Activated CD8-positive, alpha-beta memory T cell treated with anti-CD3 and anti-CD28 coated beads, Interleukin-2, amount 50 U/mL, for 24 hours (primary cell): Measurements from ENCODE around the gene TJP2.

Source experiments
- DNase-seq: peaks from one replicate; pipeline ENCODE4 v3.0.0-alpha.2; 2020; ENCODE audit errors: extremely low read depth

TJP2 gene

DNA sequence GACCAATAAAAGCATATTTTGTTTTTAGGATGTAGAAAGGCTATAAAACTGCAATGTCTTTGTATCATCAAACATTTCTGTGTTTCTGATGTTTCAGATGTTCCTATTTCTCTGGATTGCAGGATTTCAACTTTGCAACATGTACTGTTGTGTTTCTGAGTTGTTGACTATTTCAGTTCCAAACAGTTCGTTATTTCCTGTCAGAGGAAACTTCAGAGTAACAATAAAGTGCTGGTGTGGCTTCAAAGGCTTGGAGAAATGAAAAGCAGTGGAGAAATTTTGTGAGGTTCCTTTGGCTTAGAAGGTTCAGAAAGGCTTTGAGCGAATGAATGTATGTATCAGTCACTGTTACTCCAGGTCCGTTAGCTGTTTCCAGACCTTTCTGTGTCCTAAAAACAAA lies 17.2 kb downstream of the TJP2 start:
- no peak for DNase-seq

DNA sequence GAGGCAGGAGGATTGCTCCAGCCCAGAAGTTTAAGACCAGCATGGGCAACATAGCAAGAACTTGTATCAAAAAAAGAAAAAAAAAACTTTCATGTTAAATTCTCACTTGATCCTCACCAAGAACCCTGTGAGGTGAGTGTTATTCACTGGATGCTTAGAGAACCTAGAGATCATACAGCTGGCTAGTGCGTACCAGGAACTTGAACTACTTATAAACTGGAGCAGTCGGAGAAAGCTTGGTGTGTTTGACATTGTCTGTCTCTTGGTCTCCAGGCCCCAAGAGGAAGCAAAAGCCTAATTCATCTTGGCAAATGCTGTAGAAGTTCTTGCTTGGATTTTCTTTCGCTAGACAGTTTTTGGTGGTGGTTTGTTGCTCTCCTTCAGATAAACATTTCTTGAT lies 18.1 kb downstream of the TJP2 start:
- DNase-seq, result no peak

DNA sequence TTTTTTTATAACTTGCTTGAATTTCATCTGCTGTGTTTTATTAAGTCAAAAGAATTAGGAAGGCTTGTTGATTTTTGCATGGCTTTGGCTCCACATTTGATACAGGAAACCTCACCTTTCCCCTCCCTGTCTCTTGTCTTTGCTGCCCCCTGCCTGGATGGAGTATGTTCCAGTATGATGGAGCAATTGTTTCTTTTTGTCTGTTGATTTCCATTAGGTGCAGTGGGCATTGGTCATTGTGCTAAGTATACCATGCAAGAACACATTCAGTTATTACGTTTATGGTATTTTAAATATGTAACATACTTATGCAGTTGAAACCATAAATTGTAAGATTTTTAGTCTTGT lies 19.6 kb downstream of the TJP2 start:
- no peak for DNase-seq

DNA sequence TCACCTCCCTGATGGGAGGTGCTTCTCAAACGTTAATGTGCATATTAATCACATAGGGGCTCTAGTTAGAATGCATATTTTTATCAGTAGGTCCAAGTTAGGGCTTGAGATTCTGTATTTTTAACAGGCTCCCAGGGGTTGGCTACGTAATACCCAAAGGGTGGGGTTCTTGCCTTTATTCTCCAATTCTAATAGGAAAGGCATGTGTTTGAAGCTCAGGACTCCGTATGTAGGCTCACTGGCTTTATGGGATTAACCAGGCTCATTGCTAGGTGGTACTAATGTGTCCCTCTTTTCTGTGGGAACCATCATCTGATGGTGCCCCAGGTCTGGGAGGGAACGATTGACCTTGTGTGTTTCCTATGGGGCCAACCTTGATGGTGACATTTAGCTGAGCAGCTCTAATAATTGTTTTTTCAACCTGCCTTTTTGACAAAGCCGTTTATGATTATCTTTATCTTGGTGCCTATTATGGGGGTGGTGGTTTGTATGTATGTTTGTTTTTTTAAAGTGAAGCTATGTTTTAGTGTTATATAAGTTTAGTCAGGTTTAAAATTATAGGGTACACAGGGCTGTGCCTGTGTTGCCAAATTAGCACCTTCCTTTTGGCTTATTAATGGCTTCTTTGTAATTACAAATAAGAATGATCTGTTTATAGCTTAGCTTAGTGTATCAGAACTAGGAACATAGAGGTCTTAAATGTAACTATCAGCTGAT lies 20.8 kb downstream of the TJP2 start:
- no peak for DNase-seq

DNA sequence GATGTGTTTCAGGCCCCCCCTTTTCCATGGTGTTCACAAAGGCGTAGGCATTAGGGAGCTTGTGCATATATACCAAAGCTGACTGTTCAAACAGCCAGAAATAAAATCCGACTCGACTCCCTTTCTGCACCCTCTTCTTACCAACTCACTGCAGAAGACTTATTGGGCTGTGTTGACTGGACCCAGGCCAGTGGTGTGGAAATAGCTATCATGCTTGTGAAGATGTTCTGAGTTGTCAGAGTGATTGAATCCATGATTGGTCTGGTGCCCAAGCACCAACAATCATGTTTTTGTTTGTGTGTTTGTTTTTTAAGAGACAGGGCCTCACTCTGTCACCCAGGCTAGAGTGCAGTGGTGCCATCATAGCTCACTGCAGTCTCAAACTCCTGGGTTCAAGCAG lies 21.6 kb downstream of the TJP2 start:
- DNase-seq, result no peak

DNA sequence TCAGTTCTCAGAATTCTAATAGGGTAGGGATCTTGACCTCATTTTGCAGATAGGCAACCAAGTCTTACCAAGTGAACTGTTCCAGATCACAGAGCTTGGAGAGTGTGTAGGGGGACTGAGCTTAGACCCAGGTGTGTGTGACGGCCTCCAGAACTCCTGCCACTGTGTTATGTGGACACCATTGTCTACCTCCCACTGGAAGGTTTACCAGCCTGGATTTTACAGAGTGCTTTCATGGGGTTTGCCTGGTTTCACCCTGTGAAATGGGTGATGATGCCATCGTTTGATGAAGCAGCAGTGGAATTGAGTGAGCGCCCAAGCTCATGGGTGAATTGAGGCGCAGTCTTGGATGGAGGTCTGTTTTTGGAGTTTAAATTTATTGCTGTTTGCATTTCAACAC lies 23.6 kb downstream of the TJP2 start:
- DNase-seq, result no peak

DNA sequence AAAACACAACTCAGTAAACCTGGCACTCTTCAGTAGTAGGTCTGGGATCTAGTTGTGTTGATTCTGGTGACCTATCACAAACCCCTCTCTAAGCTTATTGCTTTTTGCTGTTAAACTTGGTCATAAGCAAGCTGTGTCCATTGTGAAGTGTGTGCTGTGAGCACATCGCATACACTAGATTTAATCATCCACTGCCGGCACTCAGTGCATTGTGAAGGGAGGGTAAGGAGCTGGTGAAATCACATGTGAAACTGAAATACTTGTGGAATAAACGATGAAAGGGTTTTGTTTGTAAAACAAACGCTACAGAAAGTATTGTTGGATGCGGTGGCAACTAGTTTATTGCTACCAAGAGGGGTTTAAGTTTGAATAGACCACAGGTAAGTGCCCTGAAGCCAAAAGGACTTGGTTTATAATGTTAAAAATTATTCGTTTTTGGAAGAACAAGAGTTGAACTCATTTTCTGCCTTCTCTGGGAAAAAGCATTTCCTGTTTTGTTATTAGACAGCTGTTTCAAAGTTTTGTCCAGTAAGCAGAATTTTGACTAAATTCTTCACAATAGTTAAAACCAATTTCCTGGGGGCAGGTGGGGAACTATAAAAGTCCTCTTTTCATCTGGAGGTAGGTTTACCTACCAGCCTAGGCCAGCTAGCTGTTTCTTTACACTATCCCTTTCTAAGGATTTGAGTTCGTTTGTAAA lies 24.6 kb downstream of the TJP2 start:
- no peak for DNase-seq

DNA sequence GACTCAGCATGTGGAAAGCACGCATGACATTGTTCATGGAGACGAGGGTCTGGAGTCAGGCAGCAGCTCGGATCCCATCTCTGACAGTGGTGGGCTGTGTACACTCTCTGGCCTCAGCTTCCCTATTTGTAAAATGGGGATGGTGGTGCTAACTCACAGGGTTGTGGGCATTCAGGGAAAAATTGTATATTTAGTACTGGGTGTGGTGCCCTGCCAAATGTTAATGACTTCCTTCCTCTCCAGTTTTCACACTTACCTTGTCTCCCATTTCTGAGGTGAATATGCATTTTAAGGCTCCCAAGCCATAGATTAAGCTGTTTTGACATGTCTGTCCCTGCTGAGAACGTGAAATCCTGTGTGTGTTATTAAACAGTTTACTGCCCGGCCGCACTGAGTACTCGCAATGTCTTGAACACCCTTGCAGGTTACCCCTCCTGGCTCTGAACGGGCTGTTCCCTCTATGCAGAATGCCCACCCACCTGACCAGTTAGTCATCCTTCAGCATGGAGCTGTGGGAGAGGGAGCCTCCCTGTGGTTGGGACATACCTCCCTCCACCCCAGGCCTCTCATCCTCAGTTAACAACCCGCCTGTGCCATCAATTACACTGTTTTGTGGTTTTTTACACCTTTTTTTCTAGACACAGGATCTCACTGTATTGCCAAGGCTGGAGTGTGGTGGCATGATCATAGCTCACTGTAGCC lies 25.8 kb downstream of the TJP2 start:
- DNase-seq, result no peak

DNA sequence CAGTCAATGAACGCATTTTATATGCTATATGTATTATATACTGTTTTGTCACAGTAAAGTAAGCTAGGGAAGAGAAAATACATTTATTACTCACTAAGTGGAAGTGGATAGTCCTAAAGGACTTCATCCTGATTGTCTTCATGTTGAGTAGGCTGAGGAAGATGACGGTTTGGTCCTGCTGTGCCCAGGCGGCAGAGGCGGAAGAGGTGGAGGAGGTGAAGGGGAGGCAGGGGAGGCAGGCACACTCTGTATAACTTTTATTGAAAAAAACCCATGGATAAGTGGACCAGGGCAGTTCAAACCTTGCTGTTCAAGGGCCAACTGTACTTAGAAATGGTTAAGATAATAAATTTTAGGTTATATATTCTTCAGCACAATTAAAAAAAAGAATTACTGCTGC lies 28.5 kb downstream of the TJP2 start:
- no peak for DNase-seq

DNA sequence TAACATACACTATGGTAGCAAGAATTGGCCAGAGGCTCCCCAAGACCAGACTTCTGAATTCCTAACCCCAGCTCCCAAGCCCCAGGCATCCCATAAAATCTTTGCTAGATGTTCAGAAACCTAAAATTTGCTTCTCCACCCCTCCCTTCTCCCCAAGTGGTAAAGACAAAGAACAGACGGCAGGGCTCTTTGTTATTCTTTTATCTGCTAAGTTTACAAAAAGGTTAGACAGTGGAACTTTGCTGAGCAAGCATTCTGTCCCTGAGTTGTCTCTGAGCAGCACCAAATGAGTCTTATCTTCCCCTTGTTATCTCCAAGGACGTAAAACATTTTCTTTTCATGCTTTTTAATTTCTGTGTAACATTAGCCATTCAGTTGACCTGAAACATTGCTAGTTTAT lies 30.2 kb downstream of the TJP2 start:
- DNase-seq, result no peak

DNA sequence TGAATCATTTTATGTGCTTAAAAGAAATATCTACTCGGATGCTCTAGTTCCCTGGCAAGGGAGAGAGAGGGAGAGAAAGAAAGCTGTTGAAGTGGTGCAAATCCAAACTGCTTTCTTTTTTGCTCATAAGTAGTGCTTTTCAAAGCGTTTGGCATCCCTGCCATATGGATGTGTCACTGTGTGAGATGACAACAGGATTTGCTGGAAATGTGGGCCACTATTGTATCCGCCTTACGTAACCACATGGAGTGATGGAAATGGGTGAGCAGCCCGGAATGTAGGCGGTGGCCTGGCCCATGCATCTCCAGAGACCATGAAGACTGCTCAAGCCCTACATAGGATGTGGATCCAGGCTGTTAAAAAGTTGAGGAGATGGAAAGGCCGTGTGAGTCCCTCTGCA lies 30.8 kb downstream of the TJP2 start:
- DNase-seq, result no peak

DNA sequence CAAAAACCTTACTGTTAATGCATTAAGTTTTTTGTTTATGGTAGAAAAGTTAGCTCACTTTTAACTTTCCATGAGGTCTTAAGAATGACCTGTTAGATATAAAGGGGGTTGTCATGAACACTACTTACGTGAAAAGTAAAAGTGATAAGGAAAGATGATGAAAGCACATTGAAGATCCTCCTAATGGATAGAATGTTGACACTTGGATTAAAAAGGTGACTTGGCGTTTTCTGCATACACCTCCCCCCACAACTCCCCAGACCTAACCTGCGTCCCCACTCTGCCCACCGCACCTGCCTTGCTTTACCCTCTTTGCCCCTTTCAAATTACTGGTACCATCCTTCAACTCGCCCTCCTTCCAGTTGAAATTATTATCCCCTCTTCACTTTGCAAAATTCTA lies 32.0 kb downstream of the TJP2 start:
- no peak for DNase-seq

DNA sequence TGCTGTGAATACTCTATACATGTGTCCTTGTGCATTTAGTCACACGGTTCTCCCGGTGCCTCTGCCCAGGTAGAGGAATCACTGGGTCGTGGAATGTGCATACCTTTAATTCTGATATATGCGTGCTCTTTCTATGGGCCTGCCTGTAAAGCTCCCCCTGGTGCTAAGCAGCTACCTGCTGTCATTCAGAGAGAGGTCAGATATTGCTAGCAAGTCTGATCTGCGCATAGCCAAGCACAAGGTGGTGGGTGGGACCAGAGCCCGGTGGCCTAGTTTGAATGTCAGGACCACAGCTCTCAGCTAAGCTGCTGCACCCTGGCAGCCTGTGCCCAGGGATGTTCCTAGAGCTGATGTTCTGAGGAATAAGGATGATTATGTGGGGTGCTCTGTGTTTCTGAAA lies 33.4 kb downstream of the TJP2 start:
- no peak for DNase-seq

DNA sequence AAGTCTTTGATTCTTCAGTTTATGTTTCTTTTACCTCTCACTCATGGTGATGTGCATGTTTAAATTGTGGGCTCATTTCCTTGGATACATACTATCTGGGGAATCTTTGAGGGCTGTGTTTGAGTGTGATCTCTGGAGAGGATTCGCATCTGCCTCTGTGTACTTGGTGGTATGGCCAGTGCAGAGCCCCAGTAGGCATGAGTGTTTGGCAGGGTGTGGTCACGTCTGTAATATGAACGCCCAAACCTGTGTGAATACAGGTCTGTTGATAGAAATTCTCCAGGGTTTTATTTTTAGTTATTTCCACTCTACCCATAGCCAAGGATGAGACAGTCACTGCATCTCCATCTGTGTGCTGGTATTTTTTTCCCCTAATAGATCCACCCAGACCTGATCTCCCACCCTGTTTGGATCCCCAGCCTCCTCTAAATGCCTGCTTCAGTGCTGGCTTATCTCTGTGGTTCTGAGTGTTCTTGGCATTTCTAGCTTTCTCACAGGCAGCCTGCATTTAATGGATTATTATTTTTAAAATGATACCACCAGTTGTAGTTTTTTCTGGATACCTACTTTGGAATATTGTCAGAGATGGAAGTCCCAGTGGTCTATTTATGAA lies 37.5 kb downstream of the TJP2 start:
- no peak for DNase-seq

DNA sequence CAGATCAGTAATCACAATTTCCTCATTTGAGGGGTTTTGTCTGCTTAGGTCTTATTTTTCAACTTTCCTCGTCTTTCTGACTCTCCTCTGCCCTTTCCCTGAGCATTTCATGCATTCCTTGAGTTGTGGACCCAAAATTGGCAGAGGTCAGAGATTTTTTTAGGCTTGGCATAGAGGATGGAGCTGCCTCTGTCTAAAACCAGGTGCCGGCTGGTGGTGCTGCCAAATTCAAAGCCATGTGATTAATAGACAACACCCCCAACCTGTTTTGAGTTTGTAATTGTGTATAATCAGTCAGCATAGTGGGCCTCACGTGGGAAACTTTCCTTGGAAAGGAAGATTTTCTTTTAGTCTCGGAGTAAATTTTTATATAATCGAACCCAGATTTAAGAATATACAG lies 39.6 kb downstream of the TJP2 start:
- no peak for DNase-seq

DNA sequence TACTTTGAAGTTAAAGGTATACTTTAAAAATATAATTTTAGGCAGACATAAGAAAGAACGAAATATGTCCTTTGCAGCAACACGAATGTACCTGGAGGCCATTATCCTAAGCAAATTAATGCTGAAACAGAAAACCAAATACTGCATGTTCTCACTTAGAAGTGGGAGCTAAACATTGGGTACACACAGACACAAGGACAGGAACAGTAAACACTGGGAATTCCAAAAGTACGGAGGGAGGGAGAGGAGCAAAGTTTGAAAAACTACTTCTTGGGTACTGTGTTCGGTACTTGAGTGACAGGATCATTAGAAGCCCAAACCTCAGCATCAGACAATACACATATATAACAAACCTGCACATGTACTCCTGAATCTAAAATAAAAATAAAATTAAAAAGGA lies 40.9 kb downstream of the TJP2 start:
- DNase-seq, result no peak

DNA sequence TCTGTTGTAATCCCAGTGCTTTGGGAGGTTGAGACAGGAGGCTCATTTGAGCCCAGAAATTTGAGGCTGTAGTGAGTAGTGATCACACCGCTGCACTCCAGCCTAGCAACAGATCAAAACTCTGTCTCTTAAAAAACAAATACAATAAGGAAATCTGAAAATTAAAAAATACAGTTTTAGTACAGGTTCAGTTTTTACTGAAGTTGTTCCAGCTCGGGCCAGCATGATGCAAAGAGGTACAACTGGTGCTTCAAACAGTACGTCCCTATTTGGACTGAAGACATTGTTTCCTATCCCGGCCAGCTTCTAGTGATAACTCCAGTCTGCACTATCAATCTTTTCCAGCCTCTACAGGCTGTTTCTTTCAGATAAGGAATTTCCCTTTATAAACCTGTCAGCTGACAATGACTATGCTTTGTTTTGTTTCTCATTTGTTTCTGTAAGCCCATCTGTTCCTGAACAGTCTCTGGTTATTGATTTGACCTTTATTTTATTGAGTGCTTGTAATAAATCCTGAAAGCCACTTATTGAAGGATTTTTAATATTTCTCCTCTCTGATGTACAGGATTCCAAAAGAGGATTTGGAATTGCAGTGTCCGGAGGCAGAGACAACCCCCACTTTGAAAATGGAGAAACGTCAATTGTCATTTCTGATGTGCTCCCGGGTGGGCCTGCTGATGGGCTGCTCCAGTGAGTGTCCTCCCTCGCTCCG lies 41.9 kb downstream of the TJP2 start:
- no peak for DNase-seq

DNA sequence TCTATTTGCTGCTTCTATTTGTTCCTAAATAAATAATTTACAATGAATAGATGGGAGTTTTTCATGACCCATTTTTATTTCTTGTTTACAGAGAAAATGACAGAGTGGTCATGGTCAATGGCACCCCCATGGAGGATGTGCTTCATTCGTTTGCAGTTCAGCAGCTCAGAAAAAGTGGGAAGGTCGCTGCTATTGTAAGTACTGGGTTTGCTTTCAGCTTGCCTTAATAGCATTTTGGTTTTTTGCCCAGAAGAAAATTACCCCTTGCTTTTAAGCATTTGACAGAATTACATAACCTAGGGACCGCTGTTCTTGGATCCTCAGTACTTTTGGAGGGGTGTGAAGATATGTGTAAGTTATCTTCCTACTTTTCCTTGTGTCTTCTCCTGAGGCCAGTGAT lies 44.1 kb downstream of the TJP2 start:
- no peak for DNase-seq

DNA sequence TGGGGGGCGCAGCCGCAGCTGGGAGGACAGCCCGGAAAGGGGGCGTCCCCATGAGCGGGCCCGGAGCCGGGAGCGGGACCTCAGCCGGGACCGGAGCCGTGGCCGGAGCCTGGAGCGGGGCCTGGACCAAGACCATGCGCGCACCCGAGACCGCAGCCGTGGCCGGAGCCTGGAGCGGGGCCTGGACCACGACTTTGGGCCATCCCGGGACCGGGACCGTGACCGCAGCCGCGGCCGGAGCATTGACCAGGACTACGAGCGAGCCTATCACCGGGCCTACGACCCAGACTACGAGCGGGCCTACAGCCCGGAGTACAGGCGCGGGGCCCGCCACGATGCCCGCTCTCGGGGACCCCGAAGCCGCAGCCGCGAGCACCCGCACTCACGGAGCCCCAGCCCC lies 47.0 kb downstream of the TJP2 start:
- DNase-seq, result no peak

DNA sequence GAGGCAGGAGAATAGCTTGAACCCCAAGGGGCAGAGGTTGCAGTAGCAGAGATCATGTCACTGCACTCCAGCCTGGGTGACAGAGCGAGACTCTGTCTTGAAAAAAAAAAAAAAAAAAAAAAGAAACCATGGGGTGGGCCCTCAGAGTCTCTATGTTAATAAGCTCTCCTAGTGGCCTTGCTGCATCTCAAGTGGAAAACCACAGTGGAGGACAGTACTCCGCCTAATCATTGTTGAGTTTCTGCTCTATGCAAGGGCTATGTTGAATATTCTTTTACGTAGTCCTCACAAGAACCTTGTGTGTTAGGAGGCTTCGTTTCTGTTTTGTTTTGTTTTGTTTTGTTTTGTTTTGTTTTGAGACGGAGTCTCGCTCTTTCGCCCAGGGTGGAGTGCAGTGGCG lies 48.9 kb downstream of the TJP2 start:
- no peak for DNase-seq

DNA sequence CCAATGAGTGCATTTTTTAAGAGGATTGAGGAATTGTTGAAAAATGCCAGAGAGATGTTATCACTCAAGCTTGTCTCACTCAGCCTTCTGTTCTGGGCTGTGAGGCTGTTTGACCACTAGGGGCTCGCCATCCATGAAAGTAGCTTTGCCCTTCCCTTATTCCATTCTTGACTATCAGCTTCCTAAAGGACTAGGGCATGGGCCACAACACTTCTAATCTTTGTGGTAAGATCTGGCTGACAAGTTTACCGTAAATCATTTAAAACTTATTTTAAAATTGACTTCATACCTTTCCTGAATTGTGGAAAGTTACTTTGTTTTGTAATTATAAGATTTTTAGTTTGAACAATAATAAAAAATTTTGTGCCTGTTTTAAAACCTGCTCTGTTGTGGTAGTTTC lies 49.5 kb downstream of the TJP2 start:
- no peak for DNase-seq

DNA sequence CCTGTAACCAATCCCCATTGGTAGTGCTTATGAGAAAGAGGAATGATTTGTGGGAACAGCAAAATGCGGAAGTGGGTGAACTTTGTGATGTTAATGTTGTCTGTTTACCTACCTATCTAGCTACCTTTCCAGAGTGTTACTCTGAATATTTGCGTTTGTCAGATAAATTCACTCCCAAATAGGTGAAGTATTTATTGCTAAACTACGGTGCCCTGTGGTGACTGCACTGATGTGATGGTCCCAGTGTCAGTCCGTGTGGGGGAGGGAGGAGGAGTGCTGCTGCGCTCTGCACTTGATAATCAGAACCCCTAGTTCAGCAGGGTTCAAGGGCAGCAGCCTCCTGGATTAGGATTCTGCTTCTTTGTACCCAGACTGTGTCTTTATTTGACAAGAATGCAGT lies 55.3 kb downstream of the TJP2 start:
- DNase-seq, result no peak
